Endothelial cell of umbilical vein (primary cell): ENCODE measurements around the gene HOXD12. TPM values are rescaled to one million over a fixed set of nuclear protein-coding genes. Genes with fewer than 3 reads are reported as not detected.

Experiments used
- BruUV-seq: library from RNA; stranded (reverse); fragments of 400-500 nt; replicated peaks from 2 replicates; lab custom pipeline; 2021; lab: Mats Ljungman, UMichigan
- CTCF ChIA-PET: fragments of 300-600, 350-600 bp; sonication (Branson Sonifier 250); formaldehyde crosslinking; loops from one replicate; lab custom pipeline; 2021; ENCODE audit warnings: antibody characterized with exemption, inconsistent platforms; lab: Charles Lee
- POLR2A ChIA-PET: fragments of 300-600, 350-600 bp; sonication (Branson Sonifier 250); formaldehyde crosslinking; loops from one replicate; lab custom pipeline; 2021; ENCODE audit warnings: antibody characterized with exemption, inconsistent platforms; lab: Charles Lee
- DNase-seq: peaks from one replicate; pipeline ENCODE4 v3.0.0-alpha.2; 2011; ENCODE audit warnings: low read depth, low spot score
- FAIRE-seq: peaks from 2 replicates; lab custom pipeline; 2011; peaks lifted over from hg19 to GRCh38; lab: Jason Lieb, UNC
- H2AFZ ChIP-seq: 2 replicates; pipeline ENCODE4 v1.6.0; 2012; ENCODE audit warnings: low read depth, low read length, control low read depth, inconsistent platforms
- H3K27ac ChIP-seq: 2 replicates; pipeline ENCODE4 v1.5.1; 2011; ENCODE audit warnings: low read depth, mild to moderate bottlenecking, control low read depth, low read length, moderate library complexity; ENCODE audit not compliant: insufficient read depth
- H3K27me3 ChIP-seq, 2 experiments: 2 replicates each; pipeline versions ENCODE4 v1.6.0 to v1.6.1; 2011; ENCODE audit warnings: low read length in 2 of 2, mixed read lengths in 1 of 2; ENCODE audit not compliant: control insufficient read depth in 2 of 2, insufficient read depth in 2 of 2
- H3K36me3 ChIP-seq, 2 experiments: 2 replicates in 1 of 2; 3 replicates in 1 of 2; pipeline ENCODE4 v1.5.1; 2011; ENCODE audit warnings: low read length in 2 of 2, mild to moderate bottlenecking in 1 of 2, moderate library complexity in 1 of 2; ENCODE audit not compliant: control insufficient read depth in 2 of 2, insufficient read depth in 2 of 2; ENCODE audit errors: extremely low read depth in 1 of 2
- H3K4me1 ChIP-seq: 3 replicates; pipeline ENCODE4 v1.5.1; 2011; ENCODE audit warnings: mild to moderate bottlenecking, low read length; ENCODE audit not compliant: control insufficient read depth, insufficient read depth; ENCODE audit errors: extremely low read depth
- H3K4me2 ChIP-seq: 2 replicates; pipeline ENCODE4 v1.6.1; 2011; ENCODE audit warnings: low read length, control low read depth, mixed read lengths; ENCODE audit not compliant: insufficient read depth
- H3K4me3 ChIP-seq, 3 experiments: fragments of 200-600 bp in 1 of 3; sonication (generic), shearing (Covaris generic) in 1 of 3; replicated peaks in 1 of 3; 2 replicates each; pipeline ENCODE4 v1.5.1; 2011 to 2016; ENCODE audit warnings: control low read depth in 3 of 3, low read length in 3 of 3, mild to moderate bottlenecking in 2 of 3, inconsistent platforms in 1 of 3, low read depth in 1 of 3, moderate library complexity in 1 of 3; ENCODE audit not compliant: insufficient read depth in 1 of 3
- H3K79me2 ChIP-seq: 2 replicates; pipeline ENCODE4 v1.6.0; 2012; ENCODE audit warnings: low read length, inconsistent platforms; ENCODE audit not compliant: control insufficient read depth, insufficient read depth
- H3K9ac ChIP-seq: replicated peaks from 2 replicates; pipeline ENCODE3; 2011; ENCODE audit warnings: low read length, control low read depth; ENCODE audit not compliant: insufficient read depth; ENCODE audit errors: extremely low read depth
- H3K9me1 ChIP-seq: replicated peaks from 3 replicates; pipeline ENCODE4 v1.6.0; 2011; ENCODE audit warnings: mild to moderate bottlenecking, low read length; ENCODE audit not compliant: control insufficient read depth, insufficient read depth; ENCODE audit errors: extremely low read depth
- H3K9me3 ChIP-seq: replicated peaks from 2 replicates; pipeline ENCODE4 v1.5.1; 2012; ENCODE audit warnings: low read length, inconsistent platforms; ENCODE audit not compliant: control insufficient read depth, insufficient read depth
- H4K20me1 ChIP-seq: replicated peaks from 2 replicates; pipeline ENCODE3; 2011; ENCODE audit warnings: mild to moderate bottlenecking, low read length; ENCODE audit not compliant: control insufficient read depth, insufficient read depth; ENCODE audit errors: extremely low read depth
- CTCF ChIP-seq, 2 donors: IDR thresholded peaks; 1 replicate in 1 of 2; 2 replicates in 1 of 2; pipeline ENCODE4 v1.5.1; 2011; ENCODE audit warnings: low read length in 2 of 2, mild to moderate bottlenecking in 2 of 2, moderate library complexity in 2 of 2, control low read depth in 1 of 2, inconsistent platforms in 1 of 2, low read depth in 1 of 2; ENCODE audit not compliant: insufficient read depth in 1 of 2; ENCODE audit errors: extremely low read depth in 1 of 2
- JUN ChIP-seq: IDR thresholded peaks from 2 replicates; pipeline ENCODE4 v1.6.1; 2011; ENCODE audit warnings: borderline replicate concordance, low read depth; ENCODE audit not compliant: insufficient read length, insufficient read depth
- MYC ChIP-seq: IDR thresholded peaks from one replicate; pipeline ENCODE4 v1.6.1; 2011; ENCODE audit warnings: mild to moderate bottlenecking, low read depth, low read length
- POLR2A ChIP-seq: IDR thresholded peaks from 2 replicates; pipeline ENCODE4 v1.6.1; 2012; ENCODE audit warnings: low read depth, mild to moderate bottlenecking, control low read depth, low read length
- dilution Hi-C: fragments of 300-500 bp; cut with MboI; formaldehyde crosslinking; loops from one replicate; pipeline ENCODE4 v1.15.0; 2019; ENCODE audit warnings: low sequenced_read_pairs; ENCODE audit not compliant: extremely low pct_ligation_motif_present
- intact Hi-C: fragments of 100-400 bp; cut with micrococcal nuclease; formaldehyde crosslinking; loops from one replicate; pipeline ENCODE4 v1.10.0; 2022
- polyA plus RNA-seq, 4 experiments: library from polyadenylated mRNA; depleted of rRNA in 3 of 4; stranded (reverse) in 3 of 4; unstranded in 1 of 4; fragments of >200 nt; gene quantifications; 2 replicates each; pipeline versions ENCODE4 v1.2.1 to v1.2.3, GENCODE V29; 2011 to 2012; ENCODE audit warnings: missing spikeins in 1 of 4
- total RNA-seq: library from RNA; stranded (reverse); gene quantifications from 2 replicates; pipeline ENCODE4 v1.2.3, GENCODE V29; 2021

HOXD12 gene
- total and polyA plus RNA-seq, 2 donors (not counting 3 experiments of a cell fraction or from before 2014, with no cell fraction given): not detected

DNA sequence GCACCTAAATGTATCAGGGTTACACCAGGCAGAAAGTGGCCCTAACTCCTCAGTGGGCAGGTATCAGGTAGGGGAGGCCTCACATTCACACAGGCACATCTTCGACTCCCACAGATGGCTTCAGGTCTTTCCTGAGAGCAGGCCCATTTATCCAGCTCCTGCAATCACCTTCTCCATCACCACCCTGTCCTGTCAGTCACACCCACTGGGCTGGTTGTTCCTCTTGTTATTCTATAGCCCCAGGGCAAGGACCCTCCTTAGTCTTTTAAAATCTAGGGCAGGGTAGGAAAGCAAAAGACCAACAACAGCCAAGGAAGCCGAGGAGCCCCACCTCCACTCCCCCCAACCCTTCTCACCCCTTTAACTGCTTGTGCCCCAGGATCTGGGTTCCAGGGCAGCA lies 42.7 kb downstream of the HOXD12 start:
- H3K4me3 ChIP-seq: no peak overlapping the region
- H3K4me2 ChIP-seq: no peak overlapping the region
- TF ChIP-seq JUN (no peak), CTCF (IDR thresholded peaks at IDR 0.05; ENCODE audit: extremely low read depth in 1 of 2, insufficient read depth in 1 of 2, low read depth in 1 of 2, low read length in 2 of 2) (no peak), MYC (no peak), POLR2A (no peak)
- peaks cover 28% of the 10 kb centered on the region for H3K4me1 ChIP-seq
- H3K9me3 ChIP-seq: no peaks in the 10 kb centered on the region
- intact Hi-C loops: no loop called here
- no peak overlapping the region for H3K27ac ChIP-seq
- FAIRE-seq: no peak
- DNase-seq: no peak
- no peaks in the 10 kb centered on the region for H3K36me3 ChIP-seq
- H3K79me2 ChIP-seq: peaks cover 78% of the 10 kb centered on the region
- no peaks in the 10 kb centered on the region for H4K20me1 ChIP-seq
- no TSS peak for BruUV-seq
- H3K27me3 ChIP-seq: no peaks in the 10 kb centered on the region
- dilution Hi-C loops: loop anchor here (25.0 kb wide), 1 partner anchor 495 kb away; no protein-coding TSS in a partner anchor
- no peak overlapping the region for H2AFZ ChIP-seq
- ChIA-PET POLR2A (no interaction called here), CTCF (interaction anchor here (0.8 to 9.3 kb wide), 4 partner anchors 93 to 495 kb away, joined by 3 to 338 read pairs (median 16); no protein-coding TSS in a partner anchor)
- H3K9me1 ChIP-seq: no peaks in the 10 kb centered on the region
- H3K9ac ChIP-seq: no peak overlapping the region
